Right lobe of liver (tissue), 6 donors: Measurements from ENCODE around the gene NUB1. TPM values are rescaled to one million over a fixed set of nuclear protein-coding genes. Genes with fewer than 3 reads are reported as not detected.
"Not testable (repeated sequence)": the region's sequence is repeated elsewhere in the genome, so short reads cannot be mapped to it uniquely, and the experiment has no call there.

ENCODE experiments used
- ATAC-seq, 4 donors: fragments of 200-7000 bp; cut with Tn5 transposase; one replicate each; pipeline ENCODE4 v1.9.1; 2020; ENCODE audit warnings: mild to moderate bottlenecking in 4 of 4, moderate library complexity in 4 of 4
- DNase-seq, 3 donors: peaks; one replicate each; pipeline ENCODE4 v3.0.0-alpha.2; 2020
- H3K27ac ChIP-seq, 3 donors: fragments of 200-600 bp; one replicate each; pipeline ENCODE4 v1.8.0; 2022
- H3K27me3 ChIP-seq, 2 donors: fragments of 200-600 bp; one replicate each; pipeline ENCODE4 v1.8.0; 2022
- H3K36me3 ChIP-seq, 4 donors: fragments of 200-600 bp; sonication (generic) in 1 of 4; one replicate each; pipeline versions ENCODE4 v1.5.1 to v1.8.0; 2017 to 2022; ENCODE audit warnings: control low read depth in 1 of 4
- H3K4me1 ChIP-seq, 4 donors: fragments of 200-600 bp; sonication (generic) in 1 of 4; one replicate each; pipeline versions ENCODE4 v1.5.1 to v1.8.0; 2017 to 2022; ENCODE audit warnings: control low read depth in 1 of 4
- H3K4me3 ChIP-seq, 3 donors: fragments of 200-600 bp; one replicate each; pipeline ENCODE4 v1.8.0; 2022
- H3K9me3 ChIP-seq, 4 donors: fragments of 200-600 bp; sonication (generic) in 1 of 4; one replicate each; pipeline versions ENCODE4 v1.5.1 to v1.8.0; 2017 to 2022; ENCODE audit warnings: control low read depth in 1 of 4
- POLR2A ChIP-seq: fragments of 450-650 bp; IDR thresholded peaks from one replicate; pipeline ENCODE4 v1.6.1; 2017; ENCODE audit warnings: antibody characterized with exemption, mild to moderate bottlenecking
- WGBS: methylation state at CpG from one replicate; pipeline ENCODE4 v1.1.6; 2018; ENCODE audit warnings: low coverage, low lambda C conversion rate; ENCODE audit not compliant: insufficient coverage; ENCODE audit errors: missing lambda C conversion rate; 5-methylcytosine and 5-hydroxymethylcytosine counted together
- intact Hi-C, 2 donors: fragments of 100-400 bp; cut with DNase I; formaldehyde crosslinking; loops; one replicate each; pipeline versions ENCODE4 v1.11.2 to v1.14.1; 2022
- total RNA-seq, 6 experiments: library from RNA; depleted of rRNA in 2 of 6; stranded (reverse); fragments of >200 nt in 2 of 6; fragmentation: NEBNext Ultra II Directional in 3 of 6; extraction: Animal tissue kit (Norgen Biotek cat#: 25700) in 3 of 6; gene quantifications; one replicate each; pipeline versions ENCODE4 v1.1.0 to v1.2.4, GENCODE V29; 2016 to 2023
- TF ChIP-seq, protein P1 (sequence below), 4 donors: fragments of 200-600 bp in 3 of 4; fragments of 450-650 bp in 1 of 4; IDR thresholded peaks; one replicate each; pipeline versions ENCODE4 v1.5.1 to v1.8.0; 2016 to 2022; ENCODE audit warnings: antibody characterized with exemption in 4 of 4, mild to moderate bottlenecking in 2 of 4
- donor health status: DM: no; HTN: yes; CAD: no.
- donor health status: DM: no; HTN: no; CAD: no.
- donor health status: DM: no; HTN: no; CAD: no.
- donor health status: DM: no; HTN: yes; CAD: no.
- donor health status: DM: no; HTN: yes; CAD: no.

NUB1 gene
- total RNA-seq, 6 experiments from 2014 or later: 21.1 to 31.3 (median 26.2) TPM

DNA sequence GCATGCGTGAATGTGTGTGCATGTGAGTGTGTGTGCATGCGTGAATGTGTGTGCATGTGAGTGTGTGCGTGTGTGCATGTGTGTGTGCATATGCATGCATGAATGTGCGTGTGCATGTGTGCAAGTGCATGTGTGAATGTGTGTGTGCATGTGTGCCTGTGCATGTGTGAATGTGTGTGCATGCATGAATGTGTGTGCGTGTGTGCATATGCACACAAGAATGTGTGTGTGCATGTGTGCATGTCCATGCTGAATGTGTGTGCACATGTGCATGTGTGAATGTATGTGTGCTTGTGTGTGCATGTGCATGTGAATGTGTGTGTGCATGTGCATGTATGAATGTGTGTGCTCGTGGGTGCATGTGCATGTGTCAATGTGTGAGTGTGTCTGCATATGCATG lies 42.1 kb upstream of the NUB1 start:
- intact Hi-C loops: no loop called here

DNA sequence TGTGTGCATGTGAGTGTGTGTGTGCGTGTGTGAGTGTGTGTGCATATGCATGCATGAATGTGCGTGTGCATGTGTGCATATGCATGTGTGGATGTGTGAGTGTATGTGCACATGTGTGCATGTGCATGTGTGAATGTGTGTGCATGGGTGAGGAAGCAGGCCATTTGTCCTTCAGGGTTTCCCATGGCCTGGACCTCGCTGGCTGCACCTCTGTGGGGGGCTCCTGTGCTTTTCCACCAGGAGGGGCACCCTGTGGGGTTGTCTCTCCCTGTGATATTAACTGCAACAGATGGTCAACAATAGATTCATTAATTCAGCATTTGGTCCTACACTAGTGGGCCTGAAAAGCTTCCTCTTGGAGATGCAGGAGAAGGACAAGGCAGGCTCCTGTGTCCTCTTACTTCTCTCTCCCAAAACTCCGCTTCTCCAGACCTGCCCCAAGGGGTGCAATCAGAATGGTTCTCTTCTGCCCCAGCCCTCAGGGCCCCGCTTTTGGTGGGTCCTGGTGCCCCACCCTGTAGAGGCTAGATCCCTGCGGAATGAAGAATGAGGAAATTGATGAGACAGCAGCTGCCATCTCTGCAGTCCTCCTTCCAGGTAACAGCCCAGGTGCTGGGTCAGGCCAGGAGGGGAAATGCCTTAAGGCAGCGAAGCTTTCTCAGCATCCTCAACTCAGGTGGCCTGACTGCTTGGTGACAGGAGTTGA lies 41.5 kb upstream of the NUB1 start:
- peaks cover 0 to 8% (median 0%) of the 10 kb centered on the region in 4 donors for H3K4me1 ChIP-seq
- H3K27me3 ChIP-seq: peaks cover 0 to 11% of the 10 kb centered on the region in 2 donors
- H3K4me3 ChIP-seq: no peak overlapping the region
- TF ChIP-seq, protein P1, sequence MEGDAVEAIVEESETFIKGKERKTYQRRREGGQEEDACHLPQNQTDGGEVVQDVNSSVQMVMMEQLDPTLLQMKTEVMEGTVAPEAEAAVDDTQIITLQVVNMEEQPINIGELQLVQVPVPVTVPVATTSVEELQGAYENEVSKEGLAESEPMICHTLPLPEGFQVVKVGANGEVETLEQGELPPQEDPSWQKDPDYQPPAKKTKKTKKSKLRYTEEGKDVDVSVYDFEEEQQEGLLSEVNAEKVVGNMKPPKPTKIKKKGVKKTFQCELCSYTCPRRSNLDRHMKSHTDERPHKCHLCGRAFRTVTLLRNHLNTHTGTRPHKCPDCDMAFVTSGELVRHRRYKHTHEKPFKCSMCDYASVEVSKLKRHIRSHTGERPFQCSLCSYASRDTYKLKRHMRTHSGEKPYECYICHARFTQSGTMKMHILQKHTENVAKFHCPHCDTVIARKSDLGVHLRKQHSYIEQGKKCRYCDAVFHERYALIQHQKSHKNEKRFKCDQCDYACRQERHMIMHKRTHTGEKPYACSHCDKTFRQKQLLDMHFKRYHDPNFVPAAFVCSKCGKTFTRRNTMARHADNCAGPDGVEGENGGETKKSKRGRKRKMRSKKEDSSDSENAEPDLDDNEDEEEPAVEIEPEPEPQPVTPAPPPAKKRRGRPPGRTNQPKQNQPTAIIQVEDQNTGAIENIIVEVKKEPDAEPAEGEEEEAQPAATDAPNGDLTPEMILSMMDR (IDR thresholded peaks at IDR 0.05): no peak
- TF ChIP-seq POLR2A: no peak
- H3K36me3 ChIP-seq: no peaks in the 10 kb centered on the region
- no peak for ATAC-seq
- H3K27ac ChIP-seq: no peak overlapping the region
- peaks cover 0 to 3% (median 0%) of the 10 kb centered on the region in 4 donors for H3K9me3 ChIP-seq
- no peak for DNase-seq
- intact Hi-C loops: loop anchor here (10.0 kb wide), 2 partner anchors 125 to 155 kb away; no protein-coding TSS in a partner anchor
- WGBS: 63% methylated on average over 2 of the region's 7 CpGs

More for the DNA sequence above, 42.1 kb upstream of the NUB1 start:
- Histone ChIP-seq H3K27ac (no peak overlapping the region), H3K9me3 (peaks cover 0 to 3% (median 0%) of the 10 kb centered on the region in 4 donors), H3K27me3 (peaks cover 0 to 10% of the 10 kb centered on the region in 2 donors), H3K4me3 (no peak overlapping the region), H3K4me1 (peaks cover 0 to 8% (median 0%) of the 10 kb centered on the region in 4 donors), H3K36me3 (no peaks in the 10 kb centered on the region)
- WGBS: 79% methylated on average over 4 of the region's 6 CpGs
- DNase-seq: no peak
- no peak for ATAC-seq
- no peak for TF ChIP-seq POLR2A
- TF ChIP-seq, protein P1 (IDR thresholded peaks at IDR 0.05): no peak

DNA sequence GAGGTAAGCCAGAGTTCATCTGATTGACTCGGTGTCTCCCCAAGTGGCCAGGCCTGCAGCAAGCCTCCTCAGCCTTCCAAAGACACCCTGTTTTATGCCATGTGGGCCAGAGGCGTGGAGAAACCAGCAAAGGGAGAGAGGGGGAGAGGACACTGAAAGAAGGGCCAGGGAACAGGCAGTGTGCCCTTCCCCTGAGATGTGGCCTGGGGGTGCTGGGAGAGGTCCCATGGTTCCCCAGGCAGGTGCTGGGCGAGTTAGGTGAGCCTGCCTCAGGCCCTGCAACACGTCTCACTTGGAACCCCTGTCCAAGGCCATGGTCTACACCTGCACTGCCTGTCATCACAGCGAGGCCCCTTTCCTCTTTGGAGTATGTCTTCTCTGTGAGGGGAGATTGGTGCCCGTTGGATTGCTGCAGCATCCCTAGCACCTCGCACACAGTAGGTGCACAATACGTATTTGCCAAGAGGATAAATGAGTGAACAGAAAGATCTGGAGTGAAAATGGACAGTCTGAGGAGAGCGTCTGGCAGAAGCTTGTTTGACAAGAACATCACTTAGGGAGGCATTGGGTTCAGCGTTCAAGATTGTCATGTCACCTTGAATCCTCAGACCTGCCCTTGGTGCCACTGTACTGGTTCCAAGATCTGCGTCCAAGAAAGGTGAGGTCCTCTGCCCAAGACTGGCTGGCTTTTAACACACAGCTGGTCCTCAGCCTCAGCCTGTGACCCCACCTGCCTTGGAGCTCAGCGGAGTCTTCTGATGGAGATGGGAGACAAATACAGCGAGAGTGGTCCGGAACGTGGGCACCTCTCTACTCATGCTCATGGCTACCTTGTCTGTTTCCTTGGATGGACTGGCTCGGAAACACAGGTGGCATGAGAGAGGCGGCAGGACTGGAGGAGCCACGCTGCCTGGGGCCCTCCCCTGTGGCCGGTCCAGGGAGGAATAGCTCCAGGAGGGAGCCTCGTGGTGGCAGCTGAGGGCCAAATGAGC lies 39.8 kb upstream of the NUB1 start:
- ATAC-seq (no peak), DNase-seq (no peak)
- H3K27ac ChIP-seq: no peak overlapping the region
- peaks cover 0 to 8% (median 0%) of the 10 kb centered on the region in 4 donors for H3K4me1 ChIP-seq
- H3K9me3 ChIP-seq: no peaks in the 10 kb centered on the region
- intact Hi-C loops: loop anchor here (10.0 kb wide), 2 partner anchors 123 to 153 kb away; no protein-coding TSS in a partner anchor
- WGBS: 59% methylated on average over 7 of the region's 20 CpGs
- TF ChIP-seq, protein P1 (IDR thresholded peaks at IDR 0.05): no peak
- no peak for TF ChIP-seq POLR2A
- no peak overlapping the region for H3K4me3 ChIP-seq
- H3K36me3 ChIP-seq: no peaks in the 10 kb centered on the region
- peaks cover 0 to 11% of the 10 kb centered on the region in 2 donors for H3K27me3 ChIP-seq

DNA sequence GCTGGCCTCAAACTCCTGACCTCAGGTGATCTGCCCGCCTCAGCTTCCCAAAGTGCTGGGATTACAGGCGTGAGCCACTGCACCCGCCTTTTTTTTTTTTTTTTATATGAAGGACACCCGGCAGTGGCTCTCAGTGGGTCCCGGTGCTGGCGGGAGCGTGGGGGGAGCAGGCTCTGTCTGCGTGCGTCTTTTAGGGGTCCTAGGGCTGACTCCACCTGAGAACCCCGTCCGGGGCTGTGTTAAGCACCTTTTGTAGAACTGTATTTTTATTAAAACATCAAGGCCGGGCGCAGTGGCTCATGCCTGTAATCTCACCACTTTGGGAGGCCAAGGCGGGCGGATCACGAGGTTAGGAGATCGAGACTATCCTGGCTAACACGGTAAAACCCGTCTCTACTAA lies 37.4 kb upstream of the NUB1 start:
- H3K4me1 ChIP-seq, H3K27ac ChIP-seq, ATAC-seq, H3K9me3 ChIP-seq, H3K4me3 ChIP-seq, H3K36me3 ChIP-seq, DNase-seq: not testable (repeated sequence)
- peaks cover 0 to 11% of the 10 kb centered on the region in 2 donors for H3K27me3 ChIP-seq
- 66% methylated on average over 18 of the region's 19 CpGs for whole genome bisulfite sequencing
- intact Hi-C loops: loop anchor here (10.0 kb wide), 2 partner anchors 121 to 151 kb away; no protein-coding TSS in a partner anchor
